ENCODE measurements around the gene PPP2R3B. TPM values are rescaled to one million over a fixed set of nuclear protein-coding genes. Genes with fewer than 3 reads are reported as not detected.

The PPP2R3B gene
- total RNA-seq, 2 donors from 2014 or later: 72.5 to 98.7 TPM

GRCh38 chrX:295136-295535 is 91.6 kb downstream of the PPP2R3B start:
- no peak for TF ChIP-seq CTCF (conservative IDR thresholded peaks at IDR 0.05)
- Histone ChIP-seq H3K27ac (ENCODE audit: low read depth, low read length) (no peak overlapping the region), H3K4me1 (ENCODE audit: control insufficient read depth, insufficient read depth, low read length) (no peaks in the 10 kb centered on the region), H3K4me3 (ENCODE audit: low read length) (no peak overlapping the region), H3K9ac (ENCODE audit: extremely low read depth, low read length, poor library complexity, severe bottlenecking) (no peak overlapping the region), H3K27me3 (ENCODE audit: control insufficient read depth, insufficient read depth, low read length, poor library complexity, severe bottlenecking) (no peaks in the 10 kb centered on the region), H3K36me3 (ENCODE audit: control insufficient read depth, insufficient read depth, low read length) (peaks cover 75% of the 10 kb centered on the region), H3K9me3 (ENCODE audit: control insufficient read depth, low read length) (peaks cover 18% of the 10 kb centered on the region)
- no peak for DNase-seq
- Mint-ChIP-seq H3K27me3 (ENCODE audit: insufficient read depth) (no peaks in the 10 kb centered on the region), H3K27ac (no peak overlapping the region), H3K9me3 (peaks cover 16% of the 10 kb centered on the region), H3K4me3 (no peak overlapping the region), H3K36me3 (ENCODE audit: low read depth) (peaks cover 79% of the 10 kb centered on the region), H3K4me1 (no peaks in the 10 kb centered on the region)
- 92 to 93% methylated on average over 9 to 21 of the region's 21 CpGs for WGBS, 2 experiments (ENCODE audit: insufficient coverage in 1 of 2, insufficient read length in 1 of 2)

- no peaks in the 10 kb centered on the region for H3K27me3 ChIP-seq (ENCODE audit: control insufficient read depth, insufficient read depth, low read length, poor library complexity, severe bottlenecking)
- no peaks in the 10 kb centered on the region for H3K27me3 Mint-ChIP-seq (ENCODE audit: insufficient read depth)
- H3K27ac ChIP-seq (ENCODE audit: low read depth, low read length): no peak overlapping the region
- 96% methylated on average over 39 to 47 of the region's 47 CpGs for WGBS, 2 experiments (ENCODE audit: insufficient coverage in 1 of 2, insufficient read length in 1 of 2)
- H3K36me3 ChIP-seq (ENCODE audit: control insufficient read depth, insufficient read depth, low read length): peaks cover 77% of the 10 kb centered on the region
- H3K9me3 ChIP-seq (ENCODE audit: control insufficient read depth, low read length): peaks cover 18% of the 10 kb centered on the region
- DNase-seq: no peak
- no peak overlapping the region for H3K4me3 ChIP-seq (ENCODE audit: low read length)
- H3K4me3 Mint-ChIP-seq: no peak overlapping the region
- H3K9ac ChIP-seq (ENCODE audit: extremely low read depth, low read length, poor library complexity, severe bottlenecking): no peak overlapping the region
- H3K4me1 Mint-ChIP-seq: no peaks in the 10 kb centered on the region
- H3K27ac Mint-ChIP-seq: no peak overlapping the region
- H3K9me3 Mint-ChIP-seq: peaks cover 16% of the 10 kb centered on the region
- peaks cover 79% of the 10 kb centered on the region for H3K36me3 Mint-ChIP-seq (ENCODE audit: low read depth)
- no peaks in the 10 kb centered on the region for H3K4me1 ChIP-seq (ENCODE audit: control insufficient read depth, insufficient read depth, low read length)
- TF ChIP-seq CTCF (conservative IDR thresholded peaks at IDR 0.05): no peak
Measured at GRCh38 chrX:292900-293897, 93.5 kb downstream of the PPP2R3B start.

GRCh38 chrX:291411-291901 is 95.3 kb downstream of the PPP2R3B start:
- WGBS, 2 experiments (ENCODE audit: insufficient coverage in 1 of 2, insufficient read length in 1 of 2): 92 to 97% methylated on average over 28 to 29 of the region's 29 CpGs

More at GRCh38 chrX:291411-291901, 95.3 kb downstream of the PPP2R3B start:
- Mint-ChIP-seq H3K9me3 (peaks cover 13% of the 10 kb centered on the region), H3K27ac (no peak overlapping the region), H3K27me3 (ENCODE audit: insufficient read depth) (no peaks in the 10 kb centered on the region), H3K4me1 (peaks cover under 1% of the 10 kb centered on the region), H3K4me3 (no peak overlapping the region), H3K36me3 (ENCODE audit: low read depth) (peaks cover 83% of the 10 kb centered on the region)
- Histone ChIP-seq H3K4me1 (ENCODE audit: control insufficient read depth, insufficient read depth, low read length) (no peaks in the 10 kb centered on the region), H3K9me3 (ENCODE audit: control insufficient read depth, low read length) (peaks cover 15% of the 10 kb centered on the region), H3K36me3 (ENCODE audit: control insufficient read depth, insufficient read depth, low read length) (peaks cover 84% of the 10 kb centered on the region), H3K27me3 (ENCODE audit: control insufficient read depth, insufficient read depth, low read length, poor library complexity, severe bottlenecking) (no peaks in the 10 kb centered on the region), H3K27ac (ENCODE audit: low read depth, low read length) (no peak overlapping the region), H3K9ac (ENCODE audit: extremely low read depth, low read length, poor library complexity, severe bottlenecking) (no peak overlapping the region), H3K4me3 (ENCODE audit: low read length) (no peak overlapping the region)
- DNase-seq: no peak
- no peak for TF ChIP-seq CTCF (conservative IDR thresholded peaks at IDR 0.05)
